ENCODE data around the gene C1orf21. TPM values are rescaled to one million over a fixed set of nuclear protein-coding genes. Genes with fewer than 3 reads are reported as not detected.

C1orf21 gene
- total RNA-seq, 4 donors from 2014 or later = 31.6 to 121 (median 38.0) TPM

GRCh38 chr1:184629266-184629665 lies 242.4 kb downstream of the C1orf21 start:
- TF ChIP-seq, protein P1, sequence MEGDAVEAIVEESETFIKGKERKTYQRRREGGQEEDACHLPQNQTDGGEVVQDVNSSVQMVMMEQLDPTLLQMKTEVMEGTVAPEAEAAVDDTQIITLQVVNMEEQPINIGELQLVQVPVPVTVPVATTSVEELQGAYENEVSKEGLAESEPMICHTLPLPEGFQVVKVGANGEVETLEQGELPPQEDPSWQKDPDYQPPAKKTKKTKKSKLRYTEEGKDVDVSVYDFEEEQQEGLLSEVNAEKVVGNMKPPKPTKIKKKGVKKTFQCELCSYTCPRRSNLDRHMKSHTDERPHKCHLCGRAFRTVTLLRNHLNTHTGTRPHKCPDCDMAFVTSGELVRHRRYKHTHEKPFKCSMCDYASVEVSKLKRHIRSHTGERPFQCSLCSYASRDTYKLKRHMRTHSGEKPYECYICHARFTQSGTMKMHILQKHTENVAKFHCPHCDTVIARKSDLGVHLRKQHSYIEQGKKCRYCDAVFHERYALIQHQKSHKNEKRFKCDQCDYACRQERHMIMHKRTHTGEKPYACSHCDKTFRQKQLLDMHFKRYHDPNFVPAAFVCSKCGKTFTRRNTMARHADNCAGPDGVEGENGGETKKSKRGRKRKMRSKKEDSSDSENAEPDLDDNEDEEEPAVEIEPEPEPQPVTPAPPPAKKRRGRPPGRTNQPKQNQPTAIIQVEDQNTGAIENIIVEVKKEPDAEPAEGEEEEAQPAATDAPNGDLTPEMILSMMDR (IDR thresholded peaks at IDR 0.05; ENCODE audit: low read depth) = no peak

- TF ChIP-seq, protein P1 (IDR thresholded peaks at IDR 0.05; ENCODE audit: low read depth) = no peak
These were observed 243.8 kb downstream of the C1orf21 start for GRCh38 chr1:184630679-184631060.

DNA sequence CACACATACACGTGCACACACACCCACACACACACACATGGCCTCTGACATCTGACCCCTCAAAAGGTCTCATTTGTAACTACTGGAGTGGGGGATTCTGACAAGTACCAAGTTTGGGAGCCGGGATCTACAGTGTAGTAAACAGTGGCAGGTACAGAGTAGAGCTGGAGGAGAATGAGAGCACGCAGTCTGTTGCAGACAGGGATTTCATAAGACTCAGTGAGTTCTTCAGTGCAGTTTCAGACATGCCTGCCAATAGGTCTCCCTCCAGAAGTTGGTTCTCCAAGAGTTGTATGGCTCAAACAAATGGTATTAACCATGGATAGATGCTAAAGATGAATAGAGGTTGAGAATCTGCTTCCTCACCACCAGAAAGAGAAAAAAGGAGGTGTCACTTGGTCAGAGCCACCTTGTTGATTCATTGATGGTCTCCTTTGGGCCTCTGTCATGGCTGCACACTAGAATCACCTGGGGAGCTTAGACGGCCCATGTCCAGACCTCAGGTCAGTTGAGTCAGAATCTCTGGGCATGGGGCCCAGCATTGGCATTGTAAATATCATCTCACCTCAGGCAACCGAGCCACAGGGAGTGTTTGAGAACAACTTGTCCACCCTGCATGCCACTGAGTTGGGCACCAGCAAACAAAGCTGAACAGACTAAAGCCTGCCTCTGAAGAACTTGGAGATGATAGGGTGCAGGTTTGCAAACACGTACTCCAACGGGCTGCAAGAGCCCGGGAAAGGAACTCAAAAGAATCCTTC lies 245.8 kb downstream of the C1orf21 start:
- TF ChIP-seq, protein P1 (IDR thresholded peaks at IDR 0.05; ENCODE audit: low read depth) = no peak

- TF ChIP-seq, protein P1 (IDR thresholded peaks at IDR 0.05; ENCODE audit: low read depth) = no peak
These were observed 247.0 kb downstream of the C1orf21 start for GRCh38 chr1:184633785-184634184.

- TF ChIP-seq, protein P1 (IDR thresholded peaks at IDR 0.05; ENCODE audit: low read depth) = no peak
These were observed 247.5 kb downstream of the C1orf21 start for GRCh38 chr1:184634296-184634695.

DNA sequence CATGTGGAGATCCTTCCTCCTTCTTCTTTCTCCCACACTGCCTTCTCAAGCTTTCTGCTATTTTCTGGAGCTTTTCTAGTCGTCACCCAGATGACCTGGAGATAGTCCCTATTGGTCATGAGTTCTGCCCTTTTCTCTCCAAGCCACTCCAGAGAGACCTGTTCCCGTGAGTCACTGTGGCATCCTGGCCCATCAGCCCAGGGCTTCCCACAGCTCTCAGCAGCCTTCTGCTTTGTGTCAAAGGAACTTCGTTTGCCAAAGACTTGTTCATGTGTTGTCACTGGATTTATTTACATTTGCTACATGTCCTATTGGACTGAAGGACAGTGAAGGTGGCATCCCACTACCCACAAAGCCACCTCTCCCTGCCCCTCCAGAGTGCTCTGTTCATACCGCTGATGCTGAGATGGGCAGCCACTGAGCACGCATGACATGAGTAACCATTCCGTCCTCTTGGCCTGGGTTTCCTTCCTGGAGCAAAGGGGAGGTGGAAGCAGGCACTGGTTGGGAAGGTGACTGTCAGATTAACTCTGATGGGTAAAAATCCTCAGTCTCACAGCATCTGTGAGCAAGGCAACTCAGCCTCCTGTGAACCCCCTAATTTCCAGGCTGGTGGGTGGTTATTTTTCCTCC lies 248.6 kb downstream of the C1orf21 start:
- TF ChIP-seq, protein P1 (IDR thresholded peaks at IDR 0.05; ENCODE audit: low read depth) = no peak

DNA sequence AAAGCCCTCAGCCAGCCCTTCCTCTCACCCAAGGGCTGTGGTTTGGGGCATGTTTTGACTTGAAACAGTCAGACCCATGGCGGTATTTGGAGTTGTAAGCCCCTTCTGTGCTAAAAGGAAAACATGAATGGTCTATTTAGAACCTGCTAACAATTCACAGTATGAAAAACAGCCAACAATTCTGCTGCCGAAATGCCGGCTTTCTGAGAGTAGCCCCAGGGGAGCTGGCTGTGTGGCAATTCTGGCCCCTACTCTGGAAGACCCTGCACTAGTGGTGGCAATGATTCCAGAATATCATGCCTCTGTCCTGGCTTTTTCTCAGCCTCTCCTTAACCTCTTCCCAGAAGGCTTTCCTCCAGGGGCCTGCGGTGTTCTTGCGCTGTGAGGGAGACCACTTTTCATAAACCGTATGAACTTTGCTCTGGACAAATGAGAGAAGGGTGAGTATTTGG lies 249.2 kb downstream of the C1orf21 start:
- TF ChIP-seq, protein P1 (IDR thresholded peaks at IDR 0.05; ENCODE audit: low read depth) = no peak
